CMK (cell line): Measurements from ENCODE around the gene SMARCAD1.

ENCODE experiments used
- DNase-seq: peaks from one replicate; pipeline ENCODE4 v3.0.0-alpha.2; 2010; ENCODE audit warnings: low read depth

SMARCAD1 gene

DNA sequence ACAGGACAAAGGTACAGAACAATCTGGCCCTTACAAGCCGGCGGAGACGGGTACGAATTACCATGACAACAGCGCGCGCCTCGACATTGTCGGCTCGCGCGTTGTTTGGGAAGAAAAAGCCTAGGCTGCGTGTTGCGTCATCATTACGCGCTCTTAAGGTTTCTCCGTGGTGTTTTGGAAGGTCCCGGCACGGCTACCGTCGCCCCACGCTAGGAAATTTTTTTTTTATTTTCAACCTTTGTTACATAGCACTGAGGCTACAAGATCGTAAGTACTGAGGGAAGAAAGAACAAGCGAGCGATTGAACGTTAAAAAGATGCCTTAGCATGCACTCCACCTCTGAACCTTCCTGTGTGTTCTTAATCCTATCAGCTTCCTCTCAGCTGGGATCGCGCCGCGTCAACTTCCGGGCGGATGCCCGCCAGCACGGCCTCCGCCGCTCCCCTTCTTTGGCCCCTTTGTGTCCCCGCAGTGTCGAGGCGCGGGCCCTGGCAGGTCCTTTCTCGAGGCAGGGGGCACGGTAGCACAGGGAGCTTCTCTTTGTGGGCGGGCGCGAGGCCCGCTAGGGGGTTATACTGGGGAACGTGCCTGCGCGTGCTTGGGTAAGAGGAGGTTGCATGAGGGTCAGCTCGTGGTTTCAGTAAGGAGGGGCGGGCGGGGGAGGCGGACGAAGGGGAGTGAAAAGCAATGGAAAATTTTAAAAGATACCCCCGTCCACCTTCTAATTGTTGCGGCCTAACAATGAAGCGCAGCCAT is at the start of gene SMARCAD1:
Gene SMARCAD1, plus strand, starts transcription at position 397 of the 756 bp plus-strand sequence. CDS start 530 bp downstream, outside the sequence.
- peak; percentile 82 for DNase-seq

DNA sequence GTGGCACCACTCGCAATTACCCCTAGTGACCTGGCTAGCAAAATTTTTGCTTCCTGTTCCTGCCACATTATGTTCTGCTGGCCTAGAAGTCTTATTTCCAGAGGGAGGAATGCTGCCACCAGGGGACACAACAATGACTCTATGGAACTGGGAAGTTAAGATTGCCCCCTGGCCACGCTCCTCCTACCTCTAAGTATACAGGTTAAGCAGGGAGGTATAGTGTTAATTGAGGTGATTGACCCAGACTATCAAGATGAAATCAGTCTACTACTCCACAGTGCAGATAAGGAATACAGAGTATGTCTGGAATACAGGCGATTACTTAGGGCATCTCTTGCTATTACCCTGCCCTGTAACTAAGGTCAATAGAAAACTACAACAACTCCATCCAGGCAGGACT is 48.8 kb upstream of the SMARCAD1 start:
- DNase-seq = no peak

- DNase-seq = no peak
These were observed 47.9 kb upstream of the SMARCAD1 start for GRCh38 chr4:94159790-94160189.

DNA sequence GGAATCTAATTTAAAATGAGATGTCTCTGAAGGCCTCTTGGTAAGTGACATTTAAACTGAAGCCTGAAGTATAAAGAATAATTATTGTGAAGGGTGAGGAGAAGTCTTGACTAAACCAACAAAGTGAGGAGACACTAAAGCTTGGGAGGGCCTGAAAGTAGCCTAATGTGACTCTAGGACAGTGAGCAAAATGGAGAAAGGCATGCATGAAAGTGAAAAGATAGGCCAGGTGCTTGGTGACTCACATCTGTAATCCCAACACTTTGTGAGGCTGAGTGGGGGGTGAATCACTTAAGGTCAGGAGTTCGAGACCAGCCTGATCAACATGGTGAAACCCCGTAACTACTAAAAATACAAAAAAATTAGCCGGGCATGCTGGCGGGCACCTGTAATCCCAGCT is 46.9 kb upstream of the SMARCAD1 start:
- DNase-seq = no peak

- no peak for DNase-seq
These were observed 42.4 kb upstream of the SMARCAD1 start for GRCh38 chr4:94165256-94165655.

DNA sequence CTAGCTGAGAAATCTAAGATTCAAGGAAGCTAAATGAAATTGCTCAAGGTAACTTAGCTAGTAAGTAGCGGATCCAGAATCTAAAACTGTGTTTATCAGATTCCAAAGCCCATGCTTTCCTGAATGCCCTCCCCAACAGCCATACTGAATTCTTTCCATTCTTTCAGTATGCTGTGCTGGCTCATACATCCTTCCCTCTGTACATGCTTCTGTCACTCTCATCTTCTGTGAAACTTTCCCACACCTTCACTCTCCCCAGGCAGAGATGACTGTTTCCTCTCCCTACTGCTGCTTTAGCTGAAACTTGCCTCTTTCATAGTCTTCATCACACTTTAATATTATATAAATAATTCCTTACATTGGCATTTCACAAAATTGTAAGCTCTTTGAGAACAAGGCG is 39.3 kb upstream of the SMARCAD1 start:
- no peak for DNase-seq

- DNase-seq = no peak
These were observed 37.8 kb upstream of the SMARCAD1 start for GRCh38 chr4:94169803-94170372.

GRCh38 chr4:94171616-94172015 is 36.0 kb upstream of the SMARCAD1 start:
- no peak for DNase-seq

GRCh38 chr4:94175553-94176261 is 32.0 kb upstream of the SMARCAD1 start:
- DNase-seq = no peak

- no peak for DNase-seq
These were observed 29.8 kb upstream of the SMARCAD1 start for GRCh38 chr4:94177822-94178221.

DNA sequence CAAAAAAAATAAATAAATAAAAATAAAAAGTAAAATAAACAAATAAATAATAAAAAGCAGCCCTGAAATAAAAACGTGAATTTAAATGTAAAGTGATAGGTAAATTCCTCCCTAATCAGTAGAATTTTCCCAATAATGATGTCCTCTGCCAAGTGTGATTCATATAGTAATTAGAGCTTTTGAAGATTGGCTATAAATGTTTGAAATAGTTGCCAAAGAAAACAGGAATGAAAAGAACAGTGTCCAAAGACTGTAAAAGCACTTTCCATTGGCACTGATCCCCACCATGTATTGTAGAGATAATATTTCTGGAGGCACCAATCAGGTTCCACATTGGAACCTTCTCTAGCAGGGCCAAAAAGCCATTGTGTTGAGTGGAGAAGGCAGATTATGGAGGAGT is 25.9 kb upstream of the SMARCAD1 start:
- DNase-seq = no peak

DNA sequence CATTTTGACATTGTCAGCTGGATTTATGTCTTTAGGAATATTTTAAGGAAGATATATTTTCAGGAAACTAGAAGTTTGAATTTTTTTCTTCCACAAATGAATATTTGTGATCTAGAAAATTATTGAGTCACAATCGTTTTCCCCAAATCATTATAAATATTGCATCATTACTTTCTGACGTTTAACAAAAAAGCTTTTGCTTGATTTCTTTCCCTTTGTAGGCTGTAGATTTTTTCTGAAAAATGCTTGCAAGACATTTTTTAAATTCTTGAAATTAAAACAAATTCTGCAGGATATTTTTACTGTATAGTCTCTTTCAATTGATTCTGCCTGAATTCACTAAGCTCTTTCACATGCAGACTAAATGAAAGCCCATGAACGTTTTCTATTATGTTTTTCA is 4.9 kb upstream of the SMARCAD1 start:
- no peak for DNase-seq

GRCh38 chr4:94208266-94208665 is 601 bp downstream of the SMARCAD1 start:
- DNase-seq = no peak

DNA sequence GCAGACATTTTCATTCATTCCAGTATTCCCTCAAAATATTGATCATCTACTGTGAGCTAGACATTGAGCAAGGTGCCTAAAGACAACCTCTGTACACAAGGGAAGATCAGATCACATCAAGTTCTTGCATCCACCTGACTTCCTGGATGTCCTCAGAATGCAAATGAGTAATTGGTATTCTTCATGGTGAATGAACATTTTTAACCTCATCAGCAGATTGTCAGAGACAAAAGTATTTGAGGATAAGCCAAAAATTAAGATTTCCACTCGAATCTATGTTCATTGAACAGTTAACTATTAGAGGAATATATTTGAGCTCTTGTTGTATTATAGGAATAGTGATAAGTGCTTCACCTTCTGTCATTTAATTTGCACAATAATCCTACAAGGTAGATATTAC is 1.3 kb downstream of the SMARCAD1 start:
- DNase-seq = no peak

DNA sequence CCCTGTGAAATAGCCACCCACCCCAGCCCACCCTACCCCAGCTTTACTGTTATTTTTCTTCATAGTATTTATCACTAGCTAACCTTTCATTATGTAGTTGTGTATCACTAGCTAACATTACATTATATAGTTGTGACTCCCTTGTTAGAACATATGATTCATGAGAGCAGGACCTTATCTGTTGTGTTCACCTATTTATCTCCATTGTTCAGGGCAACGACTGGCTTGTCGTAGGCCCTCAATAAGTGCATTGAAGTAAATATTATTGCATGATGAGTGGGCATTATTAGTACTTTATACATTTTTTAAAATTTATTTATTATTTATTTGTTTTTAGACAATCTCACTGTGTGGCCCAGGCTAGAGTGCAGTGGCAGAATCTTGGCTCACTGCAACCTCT is 4.2 kb downstream of the SMARCAD1 start:
- DNase-seq = no peak

DNA sequence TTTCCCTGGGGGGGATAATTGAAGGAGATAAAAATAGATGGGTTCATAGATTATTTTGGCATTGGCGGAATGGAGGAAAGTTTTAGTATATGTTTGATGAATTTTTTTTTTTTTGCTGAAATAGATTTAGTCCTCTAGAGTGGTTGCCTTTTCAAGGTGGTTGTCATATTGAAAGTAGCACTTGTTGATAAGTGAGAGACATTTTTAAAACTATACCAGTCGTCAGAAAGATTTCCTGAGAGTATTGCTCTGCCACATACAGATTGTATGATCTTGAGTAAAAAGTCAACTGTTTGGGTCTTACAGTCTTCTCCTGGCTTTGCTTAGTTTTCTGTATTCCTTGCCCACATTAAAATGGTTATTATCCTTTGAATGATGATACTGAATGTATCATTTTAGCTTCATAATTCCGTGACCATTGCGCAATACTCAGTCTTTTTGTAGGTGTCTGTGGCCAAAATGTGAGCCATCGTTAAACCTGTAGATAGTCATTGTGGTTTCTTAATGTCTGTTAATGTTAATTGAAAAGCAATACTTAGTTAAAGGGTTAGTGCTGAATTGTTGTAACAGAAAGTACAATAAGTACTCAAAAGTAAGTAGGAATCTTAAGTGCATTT is 7.1 kb downstream of the SMARCAD1 start:
- DNase-seq = no peak

DNA sequence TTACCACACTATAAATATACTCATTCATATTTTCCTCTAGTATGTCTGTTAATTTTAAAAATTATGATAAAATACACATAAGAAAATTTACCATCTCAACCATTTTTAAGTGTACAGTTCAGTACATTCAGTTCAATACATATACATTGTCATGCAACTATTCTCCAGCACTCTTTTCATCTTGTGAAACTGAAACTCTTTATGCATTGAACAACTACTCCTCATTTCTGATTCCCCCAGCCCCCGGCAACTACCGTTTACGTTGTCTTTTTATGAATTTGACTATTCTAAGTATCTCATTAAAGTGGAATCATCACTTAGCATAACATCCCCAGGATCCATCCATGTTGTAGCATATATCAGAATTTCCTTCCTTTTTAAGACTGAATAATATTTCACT is 8.7 kb downstream of the SMARCAD1 start:
- DNase-seq = no peak

- no peak for DNase-seq
These were observed 11.7 kb downstream of the SMARCAD1 start for GRCh38 chr4:94219402-94219801.

GRCh38 chr4:94221916-94222315 is 14.3 kb downstream of the SMARCAD1 start:
- DNase-seq = no peak

- DNase-seq = no peak
These were observed 17.8 kb downstream of the SMARCAD1 start for GRCh38 chr4:94225449-94225848.

GRCh38 chr4:94226763-94227162 is 19.1 kb downstream of the SMARCAD1 start:
- no peak for DNase-seq

GRCh38 chr4:94228493-94229216 is 21.0 kb downstream of the SMARCAD1 start:
- DNase-seq = no peak
